NOMO-1 treated with dmso at 0.1 percent for 144 hours (cell line): ENCODE results near the gene DPP6.

ENCODE experiments used
- DNase-seq: peaks from one replicate; lab custom pipeline; 2025; ENCODE audit not compliant: unreplicated experiment; lab: John Stamatoyannopoulos, UW

The DPP6 gene

DNA sequence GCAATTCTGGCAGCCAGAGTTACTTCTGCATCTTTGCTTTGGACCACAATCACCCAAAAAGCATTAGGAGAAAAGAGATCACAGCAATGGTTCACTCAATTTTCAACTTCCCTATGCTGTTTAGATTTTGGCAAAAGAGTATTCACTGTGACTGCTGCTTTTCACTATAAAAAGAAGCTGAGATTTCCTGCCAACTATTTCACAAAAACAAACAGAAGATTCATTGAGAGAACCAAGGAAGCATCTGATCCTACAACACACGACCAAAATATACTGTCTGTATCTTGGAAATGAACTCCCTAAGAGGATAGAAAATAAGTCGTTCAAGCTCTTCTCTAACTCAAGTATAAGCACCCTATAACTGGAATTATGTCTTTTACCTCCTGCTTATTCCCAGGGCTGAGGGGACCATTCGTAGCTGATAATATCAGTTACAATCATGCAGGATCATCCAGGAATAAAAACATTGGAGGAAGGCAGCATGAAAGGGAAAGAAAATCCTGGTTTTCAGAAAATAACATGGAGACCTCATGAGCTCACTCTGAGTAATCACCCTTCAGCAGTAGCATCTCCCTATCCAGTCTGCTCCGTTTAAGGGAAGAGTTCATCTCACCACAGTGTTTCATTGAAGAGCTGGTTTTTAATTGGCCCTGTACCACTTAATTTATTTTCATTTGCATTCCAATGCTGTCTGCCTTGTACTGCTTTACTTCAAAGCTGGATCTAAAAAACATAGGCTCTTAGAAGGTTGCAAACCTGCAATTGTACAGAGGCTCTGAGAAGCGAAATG is 694.6 kb downstream of the DPP6 start:
- DNase-seq, result no peak

DNA sequence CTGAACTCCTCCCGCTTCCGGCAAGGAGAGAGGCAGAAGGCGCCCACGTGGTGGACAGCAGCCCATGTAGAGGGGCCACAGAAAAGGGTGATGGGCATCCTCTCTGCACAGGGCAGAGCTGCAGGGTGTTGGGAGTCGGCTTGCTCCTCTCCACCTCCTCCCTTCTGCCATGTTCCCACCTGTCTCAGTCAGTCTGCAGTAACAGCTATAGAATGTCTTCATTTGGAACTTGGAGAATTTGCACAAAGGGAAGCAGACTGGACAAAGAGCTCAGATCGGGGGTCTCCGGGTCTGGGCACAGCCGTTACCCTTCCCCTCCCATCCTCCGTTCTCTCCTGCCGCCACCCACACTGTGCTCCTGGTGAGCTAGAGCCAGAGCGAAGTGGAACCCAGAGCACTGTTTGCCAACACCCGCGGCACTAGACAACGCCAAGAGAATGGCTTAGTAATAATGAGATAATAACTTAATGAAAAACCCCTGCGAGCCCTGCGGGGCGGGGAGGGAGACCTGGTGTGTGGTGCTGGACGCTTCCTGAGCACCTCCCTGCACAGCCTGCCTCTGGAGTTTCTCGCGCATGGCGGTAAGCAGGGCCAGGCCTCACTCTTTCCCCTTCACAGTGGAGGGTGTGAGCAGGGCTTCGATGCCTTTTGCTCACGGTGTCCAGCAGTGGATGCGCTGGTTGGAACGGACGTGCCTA is 696.0 kb downstream of the DPP6 start:
- DNase-seq, result no peak

DNA sequence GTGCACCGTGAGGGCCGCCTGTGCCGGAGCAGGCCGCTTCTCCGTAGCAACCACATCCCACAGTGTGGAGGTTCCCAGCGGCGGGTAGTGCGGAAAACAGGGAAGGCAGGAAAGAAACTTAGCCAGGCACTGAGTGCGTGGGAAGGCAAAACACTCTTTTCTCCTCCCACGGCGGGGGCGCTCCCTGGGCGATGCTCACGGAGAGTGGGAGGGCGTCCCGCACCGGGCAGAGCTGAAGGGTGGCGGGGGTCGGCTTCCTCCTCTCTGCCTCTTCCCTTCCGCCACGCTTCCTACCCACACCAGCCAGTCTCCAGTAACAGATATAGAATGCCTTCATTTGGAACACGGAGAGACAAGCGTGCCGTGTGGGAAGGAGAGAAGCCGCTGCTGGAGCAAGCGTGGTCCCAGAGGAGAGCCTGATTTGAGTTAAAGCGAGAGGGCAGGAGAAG is 698.2 kb downstream of the DPP6 start:
- no peak for DNase-seq

DNA sequence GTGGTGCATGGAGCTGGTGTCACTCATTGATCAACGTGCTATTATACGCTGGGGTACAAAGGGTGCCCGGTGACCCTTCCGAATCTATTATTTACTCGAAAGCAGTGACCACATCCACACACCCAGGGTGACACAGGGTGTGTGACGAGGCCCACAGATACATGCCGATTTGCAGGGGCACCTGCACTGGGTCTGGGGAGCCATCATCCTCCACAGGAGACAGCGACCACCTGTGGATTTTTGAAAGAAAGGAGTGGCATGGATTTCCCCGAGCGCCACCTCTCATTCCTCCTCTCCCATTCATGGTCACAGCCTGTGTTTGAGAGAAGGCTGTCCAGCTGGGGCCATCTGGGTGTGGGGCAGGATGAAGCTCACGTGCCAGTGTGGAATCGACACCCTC is 701.0 kb downstream of the DPP6 start:
- no peak for DNase-seq

DNA sequence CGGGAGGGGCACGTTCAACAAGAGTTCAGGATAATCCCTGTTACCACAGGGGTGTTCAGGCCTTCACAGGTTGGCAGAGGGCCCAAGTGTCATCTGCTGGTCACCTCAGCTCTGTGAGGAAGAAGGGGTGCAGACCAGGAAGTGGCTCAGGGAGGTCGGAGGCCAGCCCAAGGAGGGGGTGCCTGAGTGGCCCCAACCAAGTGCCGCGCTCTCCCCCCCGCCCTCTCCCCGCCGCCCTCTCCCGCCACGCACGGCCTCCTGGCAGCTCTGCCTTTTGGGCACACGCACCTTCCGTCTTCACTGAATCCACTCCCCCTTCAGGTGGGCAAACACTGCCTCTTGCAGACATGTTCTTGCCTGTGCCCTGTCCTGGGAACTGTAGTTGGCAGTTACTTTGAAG is 705.6 kb downstream of the DPP6 start:
- no peak for DNase-seq

DNA sequence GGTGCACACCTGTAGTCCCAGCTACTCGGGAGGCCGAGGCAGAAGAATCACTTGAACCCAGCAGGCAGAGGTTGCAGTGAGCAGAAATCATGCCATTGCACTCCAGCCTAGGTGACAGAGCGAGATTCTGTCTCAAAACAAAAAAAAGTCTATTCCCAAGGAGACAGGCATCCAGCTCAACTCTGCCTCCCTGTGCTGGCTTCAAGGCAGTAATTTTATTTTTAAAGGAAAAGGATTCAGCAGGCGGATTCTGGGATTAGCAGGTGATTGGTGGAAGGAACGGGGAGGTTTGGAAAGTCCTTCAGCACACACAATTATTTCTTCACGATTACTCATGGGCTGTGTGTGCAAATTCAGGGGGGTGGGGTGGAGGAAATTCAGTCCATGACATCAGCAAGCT is 707.8 kb downstream of the DPP6 start:
- no peak for DNase-seq

DNA sequence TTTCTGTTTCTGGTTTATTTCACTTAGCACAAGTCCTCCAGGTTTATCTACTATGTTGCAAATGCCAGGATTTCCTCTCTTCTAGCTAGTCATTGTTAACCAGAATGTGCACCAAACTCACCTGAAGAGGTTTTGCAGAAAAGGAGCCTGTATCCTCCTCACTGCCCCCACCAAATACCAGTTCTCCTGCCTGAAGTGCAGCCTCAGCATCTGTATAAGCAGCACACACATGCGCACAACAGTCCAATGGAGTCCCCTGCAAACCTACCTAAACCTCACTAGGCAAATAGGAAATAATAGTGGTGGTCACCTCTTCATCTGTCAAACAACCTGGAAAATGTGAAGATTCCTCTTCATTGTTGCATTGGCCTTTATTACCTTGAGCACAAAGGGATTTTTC is 712.9 kb downstream of the DPP6 start:
- DNase-seq, result no peak

DNA sequence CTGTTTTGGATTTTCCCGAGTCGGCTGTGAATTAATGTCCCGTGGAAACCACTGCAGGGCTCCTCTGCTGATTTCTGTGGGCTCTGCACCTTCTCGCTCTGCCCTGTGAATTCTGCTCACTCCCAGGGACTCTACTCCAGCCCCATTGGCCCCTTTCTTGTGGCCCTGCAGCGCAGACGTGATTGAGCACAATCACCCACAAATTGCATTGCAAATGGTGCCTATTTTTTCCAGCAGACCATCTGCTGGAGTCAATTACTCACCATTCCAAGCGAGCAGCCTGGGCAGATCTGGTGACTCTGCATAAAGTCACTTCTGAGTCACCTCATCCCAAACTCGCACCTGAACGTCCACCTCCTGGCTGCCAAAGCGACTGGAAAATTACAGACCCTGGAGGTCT is 714.9 kb downstream of the DPP6 start:
- no peak for DNase-seq

DNA sequence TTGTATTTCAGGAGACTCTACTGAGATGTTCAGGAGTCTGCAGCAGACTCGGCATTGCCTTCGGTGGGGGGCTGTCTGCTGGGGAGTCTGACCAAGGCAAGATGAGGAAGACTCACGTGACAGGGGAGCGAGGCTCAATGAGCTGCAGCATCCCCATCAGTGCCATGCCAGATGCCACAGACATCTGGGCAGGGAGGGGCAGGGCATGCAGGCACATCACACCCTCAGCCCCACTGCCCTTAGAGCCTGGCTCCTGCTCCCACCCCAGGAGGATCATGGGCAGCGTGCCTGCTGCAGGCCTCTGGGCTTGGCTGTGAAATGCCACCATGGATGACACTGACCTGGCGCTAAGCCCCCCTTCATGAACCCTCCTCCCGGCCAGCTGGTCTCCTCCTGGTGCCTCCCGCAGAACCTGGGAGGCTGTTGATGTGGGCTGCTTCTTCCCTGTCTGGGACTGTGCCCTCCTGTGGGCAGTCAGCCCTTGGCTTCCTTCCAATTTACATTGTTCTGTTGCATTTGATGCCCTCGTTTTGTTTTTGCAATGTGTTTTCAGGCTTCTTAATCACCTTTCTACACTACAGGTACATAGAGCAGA is 715.7 kb downstream of the DPP6 start:
- DNase-seq, result no peak

DNA sequence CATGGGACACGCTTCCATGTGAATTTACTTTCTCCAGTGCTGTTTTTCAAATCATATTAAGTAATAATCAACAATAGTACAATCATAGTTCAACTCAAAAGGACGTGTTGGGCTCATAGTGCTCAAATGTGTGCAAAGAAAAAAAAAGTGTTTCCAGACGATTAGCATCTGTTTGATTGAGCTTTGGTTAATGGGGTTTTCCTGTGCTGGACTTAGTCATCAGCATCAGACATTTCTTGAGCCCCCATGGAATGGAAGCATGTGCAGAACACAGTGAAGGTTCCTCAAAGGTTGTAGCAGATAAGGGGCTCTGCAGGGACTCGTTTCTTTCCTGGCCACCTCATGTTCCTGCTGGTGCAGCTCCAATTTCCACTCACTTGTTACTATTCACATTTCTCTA is 716.8 kb downstream of the DPP6 start:
- DNase-seq, result no peak

DNA sequence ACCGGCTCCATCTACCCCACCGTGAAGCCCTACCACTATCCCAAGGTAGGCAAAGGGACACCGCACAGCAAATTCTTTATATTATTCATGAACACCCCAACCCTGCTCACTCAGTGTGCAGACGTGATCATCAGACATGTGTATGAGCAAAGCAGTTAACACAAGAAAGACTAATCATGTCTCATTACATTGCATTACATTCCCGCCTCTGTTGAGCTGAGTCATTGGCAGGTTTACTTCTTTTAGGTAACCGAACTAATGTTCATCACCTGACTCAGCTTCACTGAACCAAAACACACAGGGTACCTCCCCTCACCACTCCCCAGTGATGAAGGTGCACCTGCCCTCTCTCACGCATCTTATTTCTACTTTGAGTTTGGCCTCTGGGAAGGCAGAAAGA is 717.3 kb downstream of the DPP6 start:
- DNase-seq, result no peak

DNA sequence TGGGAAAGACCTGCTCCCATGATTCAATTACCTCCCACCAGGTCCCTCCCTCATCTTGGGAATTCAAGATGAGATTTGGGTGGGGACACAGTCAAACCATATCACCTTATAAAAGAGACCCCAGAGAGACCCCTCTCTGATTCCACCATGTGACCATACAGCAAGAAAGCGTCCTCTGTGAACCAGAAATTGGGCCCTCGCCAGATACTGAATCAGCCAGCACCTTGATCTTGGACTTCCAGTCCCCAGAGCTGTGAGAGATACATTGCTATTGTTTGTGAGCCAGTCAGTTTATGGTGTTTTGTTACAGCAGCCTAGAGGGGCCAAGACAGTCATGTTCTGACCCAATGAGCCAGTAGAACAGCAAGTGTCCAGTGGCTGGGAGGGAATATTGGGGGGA is 718.2 kb downstream of the DPP6 start:
- no peak for DNase-seq

DNA sequence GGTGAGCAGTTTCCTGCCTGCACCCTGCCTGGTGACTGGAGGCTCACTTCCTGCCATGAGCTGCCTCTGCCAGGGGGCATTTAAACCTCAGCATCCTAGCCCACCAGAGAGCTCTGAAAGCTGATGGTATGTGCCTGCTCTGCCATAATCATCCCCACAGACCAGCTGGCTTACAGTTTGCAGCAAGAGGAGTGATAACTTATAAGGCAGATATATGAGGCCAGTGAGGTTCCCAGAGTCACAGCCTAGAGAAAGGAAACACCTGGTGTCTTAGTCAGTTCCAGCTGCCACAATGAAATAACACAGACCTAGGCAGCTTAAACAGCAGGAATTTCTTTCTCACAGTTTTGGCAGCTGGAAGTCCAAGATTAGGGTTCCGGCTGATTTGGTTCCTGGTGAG is 718.8 kb downstream of the DPP6 start:
- DNase-seq, result no peak

DNA sequence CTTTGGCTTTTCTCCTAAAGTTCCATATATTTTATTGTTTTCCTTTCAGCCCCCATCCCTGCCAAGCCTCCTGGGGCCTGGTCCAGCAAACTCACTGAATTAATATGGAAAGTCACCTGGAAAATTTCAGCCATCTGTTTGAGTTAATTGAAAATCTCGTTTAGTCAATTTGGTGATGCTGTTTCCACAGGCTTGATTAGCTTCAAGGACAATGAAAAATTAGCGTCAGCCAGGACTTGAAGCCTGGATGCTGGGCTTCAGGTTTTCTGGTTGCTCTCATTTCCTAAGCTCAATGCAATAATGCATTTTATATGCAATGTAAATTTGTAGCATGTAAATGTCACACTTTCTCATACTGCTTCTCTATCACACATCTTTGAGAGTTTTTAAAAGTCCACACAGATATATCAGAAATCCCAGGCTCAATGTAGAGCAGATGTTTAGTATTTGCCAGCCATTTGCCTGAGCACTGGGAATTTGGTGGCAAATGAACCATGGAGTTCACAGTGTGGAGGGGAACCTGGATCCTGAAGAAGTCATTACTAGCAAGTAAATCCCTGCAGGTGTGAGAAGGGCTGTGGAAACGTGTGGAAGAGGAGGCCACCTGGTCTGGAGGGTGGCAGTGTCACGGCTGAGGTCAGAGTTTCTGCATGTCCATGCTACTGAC is 722.2 kb downstream of the DPP6 start:
- DNase-seq, result no peak

DNA sequence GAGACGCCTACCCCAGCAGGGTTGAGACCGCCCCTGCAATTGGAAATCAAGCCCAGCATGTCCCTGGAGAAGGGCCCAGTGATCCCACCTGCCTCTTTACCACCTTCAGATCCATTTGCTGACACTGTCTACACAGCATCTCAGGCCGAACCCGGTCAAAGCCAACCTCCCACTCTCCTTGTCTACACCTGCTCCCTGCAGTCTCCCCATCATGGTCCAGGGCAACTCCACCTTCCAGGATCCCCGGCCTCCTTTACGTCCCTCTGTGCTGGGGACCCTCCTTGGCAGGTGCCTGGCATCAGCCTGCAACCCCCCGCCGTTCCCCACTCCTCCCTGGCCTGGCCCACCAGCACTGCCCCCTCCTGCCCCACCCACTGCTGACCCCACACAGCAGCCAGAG is 723.5 kb downstream of the DPP6 start:
- DNase-seq, result no peak

DNA sequence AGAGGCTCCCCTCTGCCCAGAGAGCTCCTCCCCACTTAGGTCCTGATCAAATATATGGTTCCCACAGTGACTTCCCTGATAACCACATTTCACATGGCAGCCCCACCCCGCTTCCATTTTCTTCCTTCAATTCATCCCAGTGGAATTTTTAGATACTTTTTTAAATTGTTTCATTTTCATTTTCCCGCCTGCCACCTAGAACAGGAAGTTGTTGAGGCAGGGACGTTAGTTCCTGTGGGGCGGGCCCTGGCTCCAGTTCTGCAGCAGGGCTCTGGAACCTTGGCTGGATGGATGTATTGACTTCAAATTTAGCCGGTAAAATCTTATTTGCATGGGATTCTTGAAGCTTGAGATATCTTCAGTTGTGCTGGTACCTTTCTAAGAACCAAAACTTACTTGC is 724.2 kb downstream of the DPP6 start:
- no peak for DNase-seq

DNA sequence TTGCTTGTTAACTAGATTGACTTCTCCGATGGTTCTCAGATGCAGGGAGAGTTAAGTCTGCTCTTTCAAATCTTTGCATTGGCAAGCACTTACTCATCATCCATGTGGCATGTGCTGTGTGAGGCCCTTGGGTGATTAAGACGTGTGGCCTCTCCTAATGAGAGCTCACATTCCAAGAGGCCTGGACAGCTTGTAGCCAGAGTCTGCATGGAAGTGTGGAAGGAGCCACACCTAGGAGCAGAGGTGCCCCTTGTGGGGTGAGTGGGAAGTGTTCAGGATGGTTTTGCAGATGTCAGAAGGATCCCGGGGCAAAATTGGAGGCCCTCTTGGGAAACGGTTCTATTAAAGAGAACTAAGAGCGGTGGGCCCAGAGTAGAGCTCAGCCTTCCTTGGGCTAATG is 724.8 kb downstream of the DPP6 start:
- DNase-seq, result no peak

DNA sequence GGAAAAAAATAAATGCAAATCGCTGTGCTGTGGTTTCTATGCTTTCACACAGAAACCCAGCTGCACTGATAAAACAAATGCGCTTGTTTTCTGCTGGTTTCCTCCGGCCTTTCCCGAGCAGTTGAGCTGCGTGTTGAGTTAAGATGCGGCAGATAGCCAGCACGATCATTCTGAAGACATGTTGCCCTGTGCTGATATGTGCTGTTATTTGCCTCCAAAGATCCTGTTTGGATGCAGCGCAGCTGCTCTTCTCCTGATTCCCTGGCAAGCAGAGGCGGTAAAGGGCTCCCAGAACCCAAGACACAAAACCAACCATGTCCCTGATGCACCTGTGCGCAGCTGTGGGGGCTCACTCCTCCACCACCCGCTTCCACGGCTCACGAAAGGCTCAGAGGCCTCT is 725.3 kb downstream of the DPP6 start:
- no peak for DNase-seq

DNA sequence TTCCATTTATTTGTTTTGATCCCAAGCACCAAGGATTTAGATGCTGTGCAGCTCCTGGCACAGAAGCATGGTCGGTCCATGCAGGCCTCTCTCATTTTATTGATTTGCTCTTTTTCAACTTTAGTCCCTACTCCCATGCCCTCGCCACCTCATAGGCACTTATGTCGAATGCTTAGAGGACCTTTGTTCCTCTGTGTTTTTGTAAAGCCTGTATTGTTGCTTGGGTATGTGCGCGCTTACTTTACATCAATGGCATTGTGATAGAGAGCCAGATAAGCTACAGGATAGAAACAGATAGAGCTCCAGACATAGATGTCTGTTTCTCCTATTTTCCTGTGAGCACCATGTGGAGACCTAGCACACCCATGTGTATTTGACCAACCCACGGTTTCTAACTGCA is 725.7 kb downstream of the DPP6 start:
- DNase-seq, result no peak

DNA sequence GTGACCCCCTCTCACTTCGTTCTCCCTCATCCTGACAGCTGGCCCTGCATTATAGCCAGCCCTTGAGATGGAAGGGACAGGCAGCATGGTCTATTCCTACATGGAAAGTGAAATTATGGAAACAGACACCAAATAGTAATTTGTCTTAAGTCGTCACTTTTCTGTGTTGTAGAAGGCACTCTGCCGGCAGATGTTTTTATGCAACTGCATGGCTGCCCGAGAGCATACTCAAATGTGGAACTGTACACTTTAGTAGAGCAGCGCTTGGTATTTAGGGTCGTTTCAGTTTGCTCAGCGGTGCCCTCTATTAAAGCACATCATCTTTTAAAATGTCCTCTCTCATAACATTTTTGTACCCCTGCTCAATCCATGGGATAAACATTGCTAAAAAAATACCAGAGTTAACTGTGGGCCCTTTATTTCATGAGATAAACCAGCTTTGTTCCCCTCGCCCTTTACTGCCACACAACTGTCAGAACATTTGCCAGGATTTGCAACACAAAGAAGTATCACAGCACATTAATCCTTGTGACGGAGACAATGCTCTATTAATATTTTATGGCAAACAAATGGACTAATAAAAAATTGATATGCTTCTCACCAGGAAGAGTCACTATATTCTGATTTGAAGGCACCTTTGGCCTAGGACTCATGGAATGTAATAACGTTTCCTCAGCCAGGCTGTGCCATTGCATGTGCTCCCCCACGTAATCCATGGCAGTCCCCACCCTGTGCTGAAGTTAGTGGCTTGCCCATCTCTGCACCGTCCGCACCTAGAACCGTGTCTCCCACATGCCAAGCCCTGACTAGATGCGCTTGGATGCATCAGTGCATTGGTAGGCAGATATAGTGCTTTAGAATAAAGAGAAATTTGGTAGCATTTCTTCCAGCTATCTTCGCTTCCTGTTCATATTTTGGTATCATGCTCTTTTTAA is 729.4 kb downstream of the DPP6 start:
- DNase-seq, result no peak
